Measurements from ENCODE around the gene RBFA. TPM values are rescaled to one million over a fixed set of nuclear protein-coding genes. Genes with fewer than 3 reads are reported as not detected.
A peak's percentile ranks its signal among the peaks of the same experiment; 100 is the strongest.

The RBFA gene
- polyA plus RNA-seq, 3 donors: 4.0 to 14.7 (median 5.7) TPM

DNA sequence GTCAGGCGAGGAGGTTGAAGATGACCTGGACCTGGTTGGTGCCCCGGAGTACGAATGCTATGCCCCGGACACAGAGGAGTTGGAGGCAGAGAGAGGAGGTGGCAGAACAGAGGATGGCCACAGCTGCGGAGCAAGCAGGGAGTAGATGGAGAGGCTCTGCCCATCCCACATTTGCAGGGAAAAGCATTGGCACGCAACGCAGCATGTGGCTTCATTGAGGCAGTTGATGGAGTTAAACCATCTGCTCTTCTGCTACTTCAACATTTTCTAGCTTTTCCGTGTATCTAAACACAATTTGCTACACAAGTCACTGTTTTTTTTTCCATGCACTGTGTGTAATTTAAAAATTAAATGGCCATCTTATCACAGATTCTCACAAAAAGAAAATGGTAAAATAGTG lies 11.8 kb downstream of the RBFA start:
- H4K20me1 ChIP-seq (ENCODE audit: insufficient read depth, low read length): no peaks in the 10 kb centered on the region
- peaks cover 12 to 24% of the 10 kb centered on the region in 2 donors for H3K9me3 ChIP-seq (replicated peaks in 1 of 2; ENCODE audit: control insufficient read depth in 1 of 2, insufficient read depth in 1 of 2, low read length in 2 of 2)
- H3K4me2 ChIP-seq (replicated peaks; ENCODE audit: extremely low read depth, low read length, poor library complexity, severe bottlenecking): no peak overlapping the region
- Mint-ChIP-seq H3K4me3 (no peak overlapping the region), H3K36me3 (peaks cover 25 to 61% of the 10 kb centered on the region in 2 donors), H3K27me3 (ENCODE audit: low read depth in 3 of 3) (peaks cover 0 to 2% (median 0%) of the 10 kb centered on the region in 3 donors), H3K9me3 (peaks cover 5 to 36% (median 12%) of the 10 kb centered on the region in 7 donors), H3K27ac (peak overlapping the region in 3 of 7 donors; percentile 29 to 79 (median 75)), H3K4me1 (no peaks in the 10 kb centered on the region)
- no peak overlapping the region for H3K9ac ChIP-seq (ENCODE audit: insufficient read depth, low read length, poor library complexity, severe bottlenecking)
- 96% methylated on average over 5 of the region's 8 CpGs for WGBS (ENCODE audit: insufficient coverage)
- H3K27ac ChIP-seq (ENCODE audit: low read depth in 1 of 2, low read length in 2 of 2): no peak overlapping the region
- TF ChIP-seq, protein P1, sequence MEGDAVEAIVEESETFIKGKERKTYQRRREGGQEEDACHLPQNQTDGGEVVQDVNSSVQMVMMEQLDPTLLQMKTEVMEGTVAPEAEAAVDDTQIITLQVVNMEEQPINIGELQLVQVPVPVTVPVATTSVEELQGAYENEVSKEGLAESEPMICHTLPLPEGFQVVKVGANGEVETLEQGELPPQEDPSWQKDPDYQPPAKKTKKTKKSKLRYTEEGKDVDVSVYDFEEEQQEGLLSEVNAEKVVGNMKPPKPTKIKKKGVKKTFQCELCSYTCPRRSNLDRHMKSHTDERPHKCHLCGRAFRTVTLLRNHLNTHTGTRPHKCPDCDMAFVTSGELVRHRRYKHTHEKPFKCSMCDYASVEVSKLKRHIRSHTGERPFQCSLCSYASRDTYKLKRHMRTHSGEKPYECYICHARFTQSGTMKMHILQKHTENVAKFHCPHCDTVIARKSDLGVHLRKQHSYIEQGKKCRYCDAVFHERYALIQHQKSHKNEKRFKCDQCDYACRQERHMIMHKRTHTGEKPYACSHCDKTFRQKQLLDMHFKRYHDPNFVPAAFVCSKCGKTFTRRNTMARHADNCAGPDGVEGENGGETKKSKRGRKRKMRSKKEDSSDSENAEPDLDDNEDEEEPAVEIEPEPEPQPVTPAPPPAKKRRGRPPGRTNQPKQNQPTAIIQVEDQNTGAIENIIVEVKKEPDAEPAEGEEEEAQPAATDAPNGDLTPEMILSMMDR (IDR thresholded peaks at IDR 0.05): no peak
- no peaks in the 10 kb centered on the region for H3K4me1 ChIP-seq (ENCODE audit: control insufficient read depth in 1 of 2, insufficient read depth in 2 of 2, low read length in 2 of 2)
- no peaks in the 10 kb centered on the region for H3K27me3 ChIP-seq (ENCODE audit: control insufficient read depth in 2 of 2, insufficient read depth in 2 of 2, low read length in 2 of 2)
- H3K36me3 ChIP-seq (replicated peaks in 1 of 2; ENCODE audit: control insufficient read depth in 1 of 2, insufficient read depth in 2 of 2, low read length in 2 of 2): peaks cover 11 to 22% of the 10 kb centered on the region in 2 donors
- no peak overlapping the region for H3K4me3 ChIP-seq (replicated peaks in 1 of 3; ENCODE audit: low read depth in 2 of 3, low read length in 3 of 3)
- no peak overlapping the region for H2AFZ ChIP-seq (ENCODE audit: insufficient read depth, low read depth, low read length, poor library complexity, severe bottlenecking)
- intact Hi-C loops (cut with micrococcal nuclease): loop anchor here in 1 of 2 donors (5.0 kb wide), 1 partner anchor 41 kb away; no protein-coding TSS in a partner anchor
- DNase-seq: no peak
- no peaks in the 10 kb centered on the region for H3K79me2 ChIP-seq (ENCODE audit: insufficient read depth, low read length)

DNA sequence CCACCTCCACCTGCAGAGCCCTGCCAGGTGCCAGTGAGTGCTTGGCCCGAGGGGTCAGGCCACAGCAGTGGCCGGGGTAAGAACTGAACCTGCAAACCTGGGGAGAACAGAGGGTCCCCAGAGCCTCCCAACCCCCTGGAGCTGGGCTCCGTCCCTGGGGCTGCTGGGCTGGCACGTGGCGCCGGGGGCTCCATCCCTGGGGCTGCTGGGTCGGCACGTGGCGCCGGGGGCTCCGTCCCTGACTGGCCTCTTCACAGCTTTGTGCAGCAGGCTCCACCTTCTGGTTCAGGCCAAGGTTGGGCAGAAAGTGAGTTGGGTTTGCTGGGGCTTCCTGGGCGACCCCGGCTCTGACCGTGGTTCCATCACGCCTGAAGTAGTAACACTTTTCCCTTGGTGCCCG lies 12.2 kb downstream of the RBFA start:
- 97% methylated on average over 15 of the region's 16 CpGs for WGBS (ENCODE audit: insufficient coverage)
- Histone ChIP-seq H3K27me3 (ENCODE audit: control insufficient read depth in 2 of 2, insufficient read depth in 2 of 2, low read length in 2 of 2) (no peaks in the 10 kb centered on the region), H3K79me2 (ENCODE audit: insufficient read depth, low read length) (no peaks in the 10 kb centered on the region), H3K4me1 (ENCODE audit: control insufficient read depth in 1 of 2, insufficient read depth in 2 of 2, low read length in 2 of 2) (no peaks in the 10 kb centered on the region), H2AFZ (ENCODE audit: insufficient read depth, low read depth, low read length, poor library complexity, severe bottlenecking) (no peak overlapping the region), H3K27ac (ENCODE audit: low read depth in 1 of 2, low read length in 2 of 2) (no peak overlapping the region), H3K4me2 (replicated peaks; ENCODE audit: extremely low read depth, low read length, poor library complexity, severe bottlenecking) (no peak overlapping the region), H3K4me3 (replicated peaks in 1 of 3; ENCODE audit: low read depth in 2 of 3, low read length in 3 of 3) (no peak overlapping the region), H3K36me3 (replicated peaks in 1 of 2; ENCODE audit: control insufficient read depth in 1 of 2, insufficient read depth in 2 of 2, low read length in 2 of 2) (peaks cover 11 to 22% of the 10 kb centered on the region in 2 donors), H4K20me1 (ENCODE audit: insufficient read depth, low read length) (no peaks in the 10 kb centered on the region), H3K9ac (ENCODE audit: insufficient read depth, low read length, poor library complexity, severe bottlenecking) (no peak overlapping the region), H3K9me3 (replicated peaks in 1 of 2; ENCODE audit: control insufficient read depth in 1 of 2, insufficient read depth in 1 of 2, low read length in 2 of 2) (peaks cover 16 to 26% of the 10 kb centered on the region in 2 donors)
- no peak overlapping the region for H3K27ac Mint-ChIP-seq
- H3K4me1 Mint-ChIP-seq: no peaks in the 10 kb centered on the region
- DNase-seq: no peak
- no peak overlapping the region for H3K4me3 Mint-ChIP-seq
- H3K27me3 Mint-ChIP-seq (ENCODE audit: low read depth in 3 of 3): peaks cover 0 to 2% (median 0%) of the 10 kb centered on the region in 3 donors
- peaks cover 10 to 37% (median 16%) of the 10 kb centered on the region in 7 donors for H3K9me3 Mint-ChIP-seq
- intact Hi-C loops (cut with micrococcal nuclease): loop anchor here in 1 of 2 donors (5.0 kb wide), 1 partner anchor 41 kb away; no protein-coding TSS in a partner anchor
- TF ChIP-seq, protein P1 (IDR thresholded peaks at IDR 0.05): no peak
- H3K36me3 Mint-ChIP-seq: peaks cover 25 to 57% of the 10 kb centered on the region in 2 donors
